HepG2 (cell line): ENCODE results near the gene MED10. TPM values are rescaled to one million over a fixed set of nuclear protein-coding genes. Genes with fewer than 3 reads are reported as not detected.
A peak's percentile ranks its signal among the peaks of the same experiment; 100 is the strongest.

ENCODE experiments used
- BCL6 ChIP-seq: IDR thresholded peaks from 2 replicates; pipeline ENCODE4 v1.6.1; 2016; ENCODE audit warnings: missing genetic modification reagents, missing compliant biosample characterization
- ELF3 ChIP-seq: IDR thresholded peaks from 2 replicates; pipeline ENCODE4 v1.6.1; 2016; ENCODE audit warnings: missing genetic modification reagents, missing compliant biosample characterization
- FOSL1 ChIP-seq: sonication (generic); formaldehyde crosslinking; IDR thresholded peaks from 2 replicates; pipeline ENCODE4 v1.9.0; 2021; ENCODE audit warnings: missing genetic modification reagents, borderline replicate concordance
- GLI4 ChIP-seq: sonication (generic); formaldehyde crosslinking; IDR thresholded peaks from 2 replicates; pipeline ENCODE4 v1.5.1; 2020; ENCODE audit warnings: missing genetic modification reagents, mild to moderate bottlenecking, moderate library complexity, borderline replicate concordance
- IKZF4 ChIP-seq: sonication (generic); formaldehyde crosslinking; IDR thresholded peaks from 2 replicates; pipeline ENCODE4 v1.5.1; 2020; ENCODE audit warnings: borderline replicate concordance, mild to moderate bottlenecking, low read depth, missing genetic modification reagents; ENCODE audit errors: not compliant biosample characterization
- IKZF5 ChIP-seq: IDR thresholded peaks from 2 replicates; pipeline ENCODE4 v1.6.1; 2018; ENCODE audit warnings: missing genetic modification reagents, mild to moderate bottlenecking, missing compliant biosample characterization
- IRF1 ChIP-seq: sonication (generic); formaldehyde crosslinking; IDR thresholded peaks from 2 replicates; pipeline ENCODE4 v1.4.0; 2020; ENCODE audit warnings: low read depth, mild to moderate bottlenecking, missing genetic modification reagents
- MLLT10 ChIP-seq: sonication (generic); formaldehyde crosslinking; IDR thresholded peaks from 2 replicates; pipeline ENCODE4 v1.4.0; 2020; ENCODE audit warnings: missing genetic modification reagents
- NR1H2 ChIP-seq: sonication (generic); formaldehyde crosslinking; IDR thresholded peaks from 2 replicates; pipeline ENCODE4 v1.8.1; 2022; ENCODE audit warnings: low read depth, missing genetic modification reagents, borderline replicate concordance
- SIN3B ChIP-seq: fragments of 150-350 bp; IDR thresholded peaks from 2 replicates; pipeline ENCODE4 v1.6.1; 2014; ENCODE audit warnings: low read length
- ZBTB1 ChIP-seq: sonication (generic); formaldehyde crosslinking; IDR thresholded peaks from 2 replicates; pipeline ENCODE4 v1.4.0; 2020; ENCODE audit warnings: missing genetic modification reagents, borderline replicate concordance
- ZNF160 ChIP-seq: sonication (generic); formaldehyde crosslinking; IDR thresholded peaks from 2 replicates; pipeline ENCODE4 v1.8.0; 2022; ENCODE audit warnings: mild to moderate bottlenecking, inconsistent platforms, missing genetic modification reagents
- ZNF260 ChIP-seq: sonication (generic); formaldehyde crosslinking; IDR thresholded peaks from 2 replicates; pipeline ENCODE4 v1.4.0; 2020; ENCODE audit warnings: missing genetic modification reagents, low read depth, mild to moderate bottlenecking, borderline replicate concordance
- ZNF543 ChIP-seq: sonication (generic); formaldehyde crosslinking; IDR thresholded peaks from 2 replicates; pipeline ENCODE4 v1.4.0; 2020; ENCODE audit warnings: mild to moderate bottlenecking, missing genetic modification reagents
- ZNF850 ChIP-seq: sonication (generic); formaldehyde crosslinking; conservative IDR thresholded peaks from 2 replicates; pipeline ENCODE4 v1.9.0; 2021; ENCODE audit warnings: mild to moderate bottlenecking, missing genetic modification reagents
- polyA plus RNA-seq, 8 experiments: library from polyadenylated mRNA; depleted of rRNA in 3 of 8; stranded (reverse) in 7 of 8; unstranded in 1 of 8; fragments of >200 nt; fragmentation: Illumina TruSeq in 4 of 8; extraction: Trizol in 4 of 8; gene quantifications; 2 replicates each; pipeline versions ENCODE4 v1.2.1 to v1.2.3, GENCODE V29; 2011 to 2016; ENCODE audit warnings: low read depth in 4 of 8, missing spikeins in 1 of 8, mixed read lengths in 1 of 8; ENCODE audit not compliant: insufficient read depth in 1 of 8
- total RNA-seq, 5 experiments: library from RNA; depleted of rRNA; stranded (reverse); fragments of >200 nt; fragmentation: Illumina TruSeq; extraction: Trizol; gene quantifications; 2 replicates each; pipeline ENCODE4 v1.2.3, GENCODE V29; 2016; ENCODE audit warnings: low read depth in 1 of 5
- TF ChIP-seq, protein P1 (sequence below): sonication (generic); formaldehyde crosslinking; conservative IDR thresholded peaks from 2 replicates; pipeline ENCODE4 v1.8.0; 2022; ENCODE audit warnings: mild to moderate bottlenecking, moderate library complexity, missing genetic modification reagents
- TF ChIP-seq, protein P2 (sequence below): IDR thresholded peaks from 2 replicates; pipeline ENCODE4 v1.6.1; 2012; ENCODE audit warnings: low read length, improper control_type of control experiment
- TF ChIP-seq, protein P3 (sequence below): sonication (generic); formaldehyde crosslinking; IDR thresholded peaks from 2 replicates; pipeline ENCODE4 v1.4.0; 2020; ENCODE audit warnings: missing genetic modification reagents, borderline replicate concordance

MED10 gene
- total and polyA plus RNA-seq, 2 of the 13 experiments (the other 11 are each of a cell fraction or from before 2014, with no cell fraction given) = 11.2 to 23.7 TPM

DNA sequence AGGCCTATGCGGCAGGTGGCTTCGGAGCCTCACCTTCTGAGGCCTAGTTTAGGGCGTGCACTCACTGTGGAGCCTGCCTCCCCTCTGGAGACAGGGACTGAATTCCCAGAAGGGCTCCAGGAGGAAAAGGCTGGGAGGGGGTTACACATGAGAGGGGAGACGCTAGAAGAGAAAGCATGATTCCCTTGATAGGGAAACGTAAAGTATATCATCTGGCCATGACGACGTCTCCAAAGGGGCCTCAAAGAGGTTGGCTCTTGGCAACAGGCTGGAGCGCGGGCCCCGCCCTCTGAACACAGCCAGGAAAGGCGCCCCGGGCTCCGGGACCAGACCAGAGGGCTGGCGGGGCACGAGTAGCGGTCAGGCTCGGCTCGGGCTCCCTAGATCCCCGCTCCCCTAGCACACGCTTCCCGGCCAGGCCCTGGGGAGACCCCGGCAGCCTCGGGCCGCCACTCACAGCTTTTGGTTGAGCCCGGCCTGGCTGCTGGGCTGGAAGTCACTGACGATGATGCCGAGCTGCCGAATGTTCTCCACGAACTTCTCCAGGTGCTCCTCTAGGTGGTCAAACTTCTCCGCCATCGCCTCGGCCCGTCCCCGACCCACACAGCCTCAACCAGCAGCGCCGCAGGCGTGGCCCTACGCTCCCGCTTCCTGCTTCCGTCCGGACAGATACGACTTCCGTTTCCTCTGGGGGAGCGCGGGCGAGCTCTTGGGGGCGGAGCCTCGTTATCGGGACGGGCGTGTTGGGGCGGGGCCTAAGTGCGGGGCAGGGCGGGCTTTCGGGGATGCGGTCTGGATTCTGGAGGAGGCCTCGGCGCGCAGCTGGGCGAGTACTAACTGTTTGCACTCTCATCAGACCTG, at the start of gene MED10 (continued):
- TF ChIP-seq IKZF4 (CRISPR knock-in tag) (no peak), NR1H2 (CRISPR knock-in tag) (no peak), FOSL1 (CRISPR knock-in tag) (no peak), BCL6 (CRISPR knock-in tag) (no peak), ZNF260 (no peak), ZNF543 (CRISPR knock-in tag) (no peak), SIN3B (no peak), IRF1 (CRISPR knock-in tag) (no peak), ELF3 (CRISPR knock-in tag) (peak; percentile 79), ZBTB1 (CRISPR knock-in tag) (no peak), IKZF5 (CRISPR knock-in tag) (peak; percentile 56), GLI4 (CRISPR knock-in tag) (no peak), ZNF850 (CRISPR knock-in tag) (no peak), MLLT10 (CRISPR knock-in tag) (no peak), ZNF160 (CRISPR knock-in tag) (0 out of 2 replicates have a peak, but pooled peaks have one; percentile 30)
- TF ChIP-seq, protein P1, sequence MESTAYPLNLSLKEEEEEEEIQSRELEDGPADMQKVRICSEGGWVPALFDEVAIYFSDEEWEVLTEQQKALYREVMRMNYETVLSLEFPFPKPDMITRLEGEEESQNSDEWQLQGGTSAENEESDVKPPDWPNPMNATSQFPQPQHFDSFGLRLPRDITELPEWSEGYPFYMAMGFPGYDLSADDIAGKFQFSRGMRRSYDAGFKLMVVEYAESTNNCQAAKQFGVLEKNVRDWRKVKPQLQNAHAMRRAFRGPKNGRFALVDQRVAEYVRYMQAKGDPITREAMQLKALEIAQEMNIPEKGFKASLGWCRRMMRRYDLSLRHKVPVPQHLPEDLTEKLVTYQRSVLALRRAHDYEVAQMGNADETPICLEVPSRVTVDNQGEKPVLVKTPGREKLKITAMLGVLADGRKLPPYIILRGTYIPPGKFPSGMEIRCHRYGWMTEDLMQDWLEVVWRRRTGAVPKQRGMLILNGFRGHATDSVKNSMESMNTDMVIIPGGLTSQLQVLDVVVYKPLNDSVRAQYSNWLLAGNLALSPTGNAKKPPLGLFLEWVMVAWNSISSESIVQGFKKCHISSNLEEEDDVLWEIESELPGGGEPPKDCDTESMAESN (CRISPR knock-in tag) = no peak; the same call in 1 of the 2 replicates
- TF ChIP-seq, protein P2, sequence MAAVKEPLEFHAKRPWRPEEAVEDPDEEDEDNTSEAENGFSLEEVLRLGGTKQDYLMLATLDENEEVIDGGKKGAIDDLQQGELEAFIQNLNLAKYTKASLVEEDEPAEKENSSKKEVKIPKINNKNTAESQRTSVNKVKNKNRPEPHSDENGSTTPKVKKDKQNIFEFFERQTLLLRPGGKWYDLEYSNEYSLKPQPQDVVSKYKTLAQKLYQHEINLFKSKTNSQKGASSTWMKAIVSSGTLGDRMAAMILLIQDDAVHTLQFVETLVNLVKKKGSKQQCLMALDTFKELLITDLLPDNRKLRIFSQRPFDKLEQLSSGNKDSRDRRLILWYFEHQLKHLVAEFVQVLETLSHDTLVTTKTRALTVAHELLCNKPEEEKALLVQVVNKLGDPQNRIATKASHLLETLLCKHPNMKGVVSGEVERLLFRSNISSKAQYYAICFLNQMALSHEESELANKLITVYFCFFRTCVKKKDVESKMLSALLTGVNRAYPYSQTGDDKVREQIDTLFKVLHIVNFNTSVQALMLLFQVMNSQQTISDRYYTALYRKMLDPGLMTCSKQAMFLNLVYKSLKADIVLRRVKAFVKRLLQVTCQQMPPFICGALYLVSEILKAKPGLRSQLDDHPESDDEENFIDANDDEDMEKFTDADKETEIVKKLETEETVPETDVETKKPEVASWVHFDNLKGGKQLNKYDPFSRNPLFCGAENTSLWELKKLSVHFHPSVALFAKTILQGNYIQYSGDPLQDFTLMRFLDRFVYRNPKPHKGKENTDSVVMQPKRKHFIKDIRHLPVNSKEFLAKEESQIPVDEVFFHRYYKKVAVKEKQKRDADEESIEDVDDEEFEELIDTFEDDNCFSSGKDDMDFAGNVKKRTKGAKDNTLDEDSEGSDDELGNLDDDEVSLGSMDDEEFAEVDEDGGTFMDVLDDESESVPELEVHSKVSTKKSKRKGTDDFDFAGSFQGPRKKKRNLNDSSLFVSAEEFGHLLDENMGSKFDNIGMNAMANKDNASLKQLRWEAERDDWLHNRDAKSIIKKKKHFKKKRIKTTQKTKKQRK = no peak
- TF ChIP-seq, protein P3, sequence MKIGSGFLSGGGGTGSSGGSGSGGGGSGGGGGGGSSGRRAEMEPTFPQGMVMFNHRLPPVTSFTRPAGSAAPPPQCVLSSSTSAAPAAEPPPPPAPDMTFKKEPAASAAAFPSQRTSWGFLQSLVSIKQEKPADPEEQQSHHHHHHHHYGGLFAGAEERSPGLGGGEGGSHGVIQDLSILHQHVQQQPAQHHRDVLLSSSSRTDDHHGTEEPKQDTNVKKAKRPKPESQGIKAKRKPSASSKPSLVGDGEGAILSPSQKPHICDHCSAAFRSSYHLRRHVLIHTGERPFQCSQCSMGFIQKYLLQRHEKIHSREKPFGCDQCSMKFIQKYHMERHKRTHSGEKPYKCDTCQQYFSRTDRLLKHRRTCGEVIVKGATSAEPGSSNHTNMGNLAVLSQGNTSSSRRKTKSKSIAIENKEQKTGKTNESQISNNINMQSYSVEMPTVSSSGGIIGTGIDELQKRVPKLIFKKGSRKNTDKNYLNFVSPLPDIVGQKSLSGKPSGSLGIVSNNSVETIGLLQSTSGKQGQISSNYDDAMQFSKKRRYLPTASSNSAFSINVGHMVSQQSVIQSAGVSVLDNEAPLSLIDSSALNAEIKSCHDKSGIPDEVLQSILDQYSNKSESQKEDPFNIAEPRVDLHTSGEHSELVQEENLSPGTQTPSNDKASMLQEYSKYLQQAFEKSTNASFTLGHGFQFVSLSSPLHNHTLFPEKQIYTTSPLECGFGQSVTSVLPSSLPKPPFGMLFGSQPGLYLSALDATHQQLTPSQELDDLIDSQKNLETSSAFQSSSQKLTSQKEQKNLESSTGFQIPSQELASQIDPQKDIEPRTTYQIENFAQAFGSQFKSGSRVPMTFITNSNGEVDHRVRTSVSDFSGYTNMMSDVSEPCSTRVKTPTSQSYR (CRISPR knock-in tag) = peak; percentile 51; the same call in 1 of the 2 replicates
